GM18526 (cell line): Measurements from ENCODE around the gene IL20.

Source experiments
- POLR2A ChIP-seq: IDR thresholded peaks from 3 replicates; pipeline ENCODE4 v1.6.1; 2011; ENCODE audit not compliant: insufficient read length; ENCODE audit errors: extremely low read depth

Gene IL20, protein sequence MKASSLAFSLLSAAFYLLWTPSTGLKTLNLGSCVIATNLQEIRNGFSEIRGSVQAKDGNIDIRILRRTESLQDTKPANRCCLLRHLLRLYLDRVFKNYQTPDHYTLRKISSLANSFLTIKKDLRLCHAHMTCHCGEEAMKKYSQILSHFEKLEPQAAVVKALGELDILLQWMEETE

DNA sequence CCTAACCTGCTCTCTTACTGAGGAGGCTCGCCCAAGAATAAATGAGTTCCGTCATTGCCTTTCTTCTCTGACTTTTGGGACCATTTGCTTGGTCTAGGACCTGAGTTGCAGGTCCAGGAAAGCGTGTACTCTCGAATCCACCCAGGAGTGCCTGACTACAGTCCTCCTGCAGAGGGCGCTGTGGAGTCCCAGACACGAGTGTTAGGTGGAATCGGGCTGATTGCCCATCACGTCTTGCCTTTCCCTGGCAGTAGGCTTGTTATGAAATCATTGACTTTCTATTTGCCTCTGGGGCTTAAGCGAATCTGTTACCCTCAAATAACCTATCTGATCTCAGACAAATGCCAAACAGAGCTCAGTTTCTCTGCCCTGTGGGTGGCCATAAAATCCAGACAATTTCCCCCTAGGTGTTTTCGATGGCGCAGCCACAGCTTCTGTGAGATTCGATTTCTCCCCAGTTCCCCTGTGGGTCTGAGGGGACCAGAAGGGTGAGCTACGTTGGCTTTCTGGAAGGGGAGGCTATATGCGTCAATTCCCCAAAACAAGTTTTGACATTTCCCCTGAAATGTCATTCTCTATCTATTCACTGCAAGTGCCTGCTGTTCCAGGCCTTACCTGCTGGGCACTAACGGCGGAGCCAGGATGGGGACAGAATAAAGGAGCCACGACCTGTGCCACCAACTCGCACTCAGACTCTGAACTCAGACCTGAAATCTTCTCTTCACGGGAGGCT, at the start of gene IL20:
Gene IL20 (plus strand): TSS at position 685 of the 733 bp plus-strand sequence. CDS start 230 bp downstream, outside the sequence.
- TF ChIP-seq POLR2A, result no peak

DNA sequence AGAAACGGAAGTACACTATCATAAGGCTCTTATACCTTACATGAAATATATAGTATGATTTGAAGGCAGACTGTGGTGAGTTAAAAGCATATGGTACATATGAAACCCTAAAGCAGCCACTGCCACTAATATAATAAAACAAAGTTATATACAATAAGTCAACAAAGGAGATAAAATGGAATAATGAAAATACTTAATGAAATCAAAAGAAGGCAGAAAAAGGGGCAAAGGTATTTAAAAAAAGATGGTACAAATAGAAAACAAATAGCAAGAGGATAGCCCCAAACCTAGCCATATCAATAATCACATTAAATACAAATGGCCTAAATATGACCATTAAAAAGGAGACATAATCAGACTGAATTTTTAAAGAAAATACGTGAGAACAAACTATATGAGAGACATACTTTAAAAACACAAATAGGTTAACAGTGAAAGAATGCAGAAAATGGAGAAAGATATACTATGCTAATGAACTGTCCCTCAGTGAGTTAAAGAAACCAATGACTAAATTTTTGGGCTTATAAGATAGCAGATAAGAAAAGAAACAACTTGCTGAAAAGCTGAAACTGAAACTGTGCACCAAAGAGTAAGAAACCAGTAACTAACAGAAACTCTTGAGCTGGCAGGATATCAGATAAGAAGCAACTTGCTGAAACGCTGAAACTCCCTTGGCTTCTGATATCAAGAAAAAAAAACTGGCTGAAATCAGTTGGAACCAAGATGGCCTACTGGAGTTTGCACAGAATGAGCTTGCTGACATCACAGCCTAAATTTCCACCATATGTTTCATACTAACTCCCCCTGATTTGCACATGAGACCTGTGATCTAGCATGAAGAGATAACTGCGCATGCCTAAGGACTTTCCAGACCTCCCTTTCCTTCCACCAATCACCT, 48.8 kb upstream of the IL20 start:
- TF ChIP-seq POLR2A, result no peak

DNA sequence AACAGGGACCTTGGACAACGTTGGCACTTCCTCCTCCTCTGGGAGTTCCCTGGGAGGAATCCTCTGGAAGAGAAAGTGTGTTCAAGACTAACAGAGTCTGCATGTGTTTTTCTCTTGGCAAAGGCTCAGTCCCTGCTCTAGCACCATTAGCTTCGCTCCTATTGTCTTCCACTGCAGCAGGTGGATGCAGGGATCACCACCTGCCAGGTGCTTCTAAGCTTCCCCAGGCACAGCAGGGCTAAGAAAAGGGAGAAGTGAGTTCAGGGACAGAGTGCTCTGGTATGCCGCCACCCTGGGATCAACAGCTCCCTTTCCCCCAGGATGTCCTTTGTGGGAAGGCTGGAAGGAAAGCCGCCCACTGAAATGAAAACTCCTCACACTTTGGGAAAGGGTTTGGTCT, 43.9 kb upstream of the IL20 start:
- TF ChIP-seq POLR2A, result no peak

DNA sequence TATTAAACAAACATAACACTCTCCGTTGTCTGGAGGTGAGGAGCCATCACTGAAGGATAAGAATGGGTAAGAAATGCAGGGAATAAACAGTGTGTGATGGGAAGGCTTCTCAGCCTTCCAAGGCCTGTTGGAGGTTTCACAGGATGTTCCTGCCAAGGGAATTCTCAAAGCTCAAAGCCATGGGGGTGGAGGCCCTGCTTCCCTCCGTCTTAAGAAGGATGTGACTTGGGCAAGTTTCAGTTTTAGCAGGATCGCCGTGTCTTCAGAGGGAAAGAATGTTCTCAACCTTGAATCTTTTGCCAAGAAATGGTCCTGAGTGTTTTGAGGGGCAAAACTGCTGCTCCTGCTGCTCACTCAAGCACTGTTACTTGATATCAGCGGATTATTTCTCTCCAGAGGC, 41.7 kb upstream of the IL20 start:
- no peak for TF ChIP-seq POLR2A

DNA sequence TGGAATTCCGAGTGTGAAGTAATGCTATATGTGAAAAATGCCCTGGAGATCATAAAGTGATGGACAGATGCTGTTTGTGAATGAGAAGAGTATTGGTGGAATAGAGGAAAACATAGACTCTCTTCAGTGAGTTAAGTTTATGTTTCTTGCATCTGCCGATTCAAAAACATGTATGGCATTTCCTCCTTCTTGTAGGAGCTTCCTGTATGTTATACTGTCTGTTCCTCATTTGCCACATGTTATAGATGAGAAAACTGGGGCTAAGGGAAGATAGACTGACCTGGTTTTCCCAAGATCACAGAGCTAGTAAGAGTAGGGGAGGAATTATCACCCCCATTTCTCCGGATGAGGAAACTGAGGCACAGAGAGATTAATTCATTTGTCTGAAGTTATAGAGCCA, 41.1 kb upstream of the IL20 start:
- no peak for TF ChIP-seq POLR2A

DNA sequence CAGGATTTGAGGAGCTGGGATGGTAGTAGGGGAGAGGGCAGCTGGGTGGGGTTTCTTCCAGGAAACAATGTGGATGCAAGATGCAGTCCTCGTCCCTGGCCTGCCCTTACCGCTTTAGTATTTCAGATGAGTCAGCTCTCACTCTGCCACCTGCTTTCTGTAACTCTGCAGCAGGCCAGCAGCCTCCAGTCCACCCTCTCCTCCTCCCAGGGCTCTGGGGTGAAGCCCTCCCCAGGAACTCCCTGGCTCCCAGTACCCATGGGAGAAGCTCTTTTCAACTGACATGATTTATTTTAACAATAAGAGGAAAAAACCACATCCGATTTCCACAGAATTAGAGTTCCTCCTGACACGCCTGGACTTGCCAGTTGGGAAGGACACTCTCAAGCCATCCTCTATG, 39.0 kb upstream of the IL20 start:
- no peak for TF ChIP-seq POLR2A

DNA sequence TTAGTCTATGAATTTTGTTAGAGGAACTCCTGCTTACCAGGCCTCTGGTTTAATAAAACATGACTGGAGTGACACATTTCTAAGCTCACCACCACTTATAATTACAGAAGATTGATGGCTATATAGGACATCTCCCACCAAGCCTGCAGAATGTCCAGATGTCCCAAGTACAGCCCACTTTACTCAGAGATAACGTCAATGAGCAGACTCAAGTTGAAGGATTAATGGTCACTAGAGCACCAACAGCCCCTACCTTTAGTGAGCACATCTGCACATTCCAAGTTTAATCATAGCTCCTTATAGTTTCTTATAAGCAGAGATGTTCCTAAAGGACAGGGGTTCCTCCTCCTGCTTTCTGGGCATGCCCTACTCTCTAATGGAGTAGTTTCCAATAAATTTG, 37.4 kb upstream of the IL20 start:
- no peak for TF ChIP-seq POLR2A

DNA sequence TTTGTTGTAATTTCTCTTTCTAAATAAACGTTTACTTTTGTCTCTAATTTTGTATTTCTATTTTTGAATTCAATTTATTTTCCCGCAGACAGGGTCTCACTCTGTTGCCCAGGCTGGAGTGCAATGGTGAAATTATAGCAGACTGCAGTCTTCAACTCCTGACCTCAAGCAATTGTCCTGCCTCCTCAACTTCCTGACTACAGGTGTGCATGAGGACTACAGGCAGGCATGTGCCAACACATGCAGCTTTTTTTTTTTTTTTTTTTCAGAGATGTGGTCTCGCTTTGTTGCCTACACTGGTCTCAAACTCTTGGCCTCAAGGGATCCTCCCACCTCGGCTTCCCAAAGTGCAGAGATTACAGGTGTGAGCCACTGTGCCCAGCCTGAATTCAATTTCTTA, 36.7 kb upstream of the IL20 start:
- TF ChIP-seq POLR2A, result no peak

DNA sequence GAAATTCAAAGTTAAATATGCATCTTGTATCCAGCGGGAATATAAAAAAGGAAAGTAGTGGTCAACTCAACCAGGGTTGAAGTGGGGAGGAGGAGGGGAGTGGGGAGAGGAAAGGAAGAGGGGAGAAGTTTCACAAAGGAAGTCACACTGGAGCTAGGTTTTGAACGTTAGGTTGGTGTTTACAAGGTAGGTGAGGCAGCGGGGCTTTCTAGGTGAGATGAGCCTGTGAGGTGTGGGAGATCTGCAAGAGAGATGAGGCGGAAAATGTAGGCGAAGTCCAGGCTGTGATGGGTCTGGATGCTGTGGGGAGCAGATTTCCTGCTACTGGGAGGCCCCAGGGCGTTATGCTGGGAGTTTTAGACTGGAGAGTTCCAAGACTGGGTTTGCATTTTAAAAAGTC, 36.1 kb upstream of the IL20 start:
- no peak for TF ChIP-seq POLR2A

DNA sequence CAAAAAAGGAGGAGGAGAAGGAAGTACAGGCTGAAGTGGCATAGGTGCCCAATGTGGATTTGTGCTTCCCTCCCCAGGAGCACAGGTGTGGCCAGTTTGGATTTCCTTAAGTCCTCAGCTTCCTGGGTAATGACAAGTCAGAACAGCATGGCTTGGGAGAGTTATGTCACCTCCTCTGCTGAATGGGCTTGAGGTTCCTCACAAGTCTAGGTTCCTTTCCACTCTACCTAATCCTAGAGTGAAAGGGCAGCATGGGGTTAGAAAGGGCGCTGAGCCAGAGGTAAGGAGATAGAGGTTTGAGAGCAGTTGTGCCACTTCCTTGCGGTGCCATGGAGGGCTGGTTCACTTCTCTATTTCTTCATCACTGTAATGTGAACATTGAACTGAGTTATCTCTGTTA, 35.5 kb upstream of the IL20 start:
- no peak for TF ChIP-seq POLR2A

DNA sequence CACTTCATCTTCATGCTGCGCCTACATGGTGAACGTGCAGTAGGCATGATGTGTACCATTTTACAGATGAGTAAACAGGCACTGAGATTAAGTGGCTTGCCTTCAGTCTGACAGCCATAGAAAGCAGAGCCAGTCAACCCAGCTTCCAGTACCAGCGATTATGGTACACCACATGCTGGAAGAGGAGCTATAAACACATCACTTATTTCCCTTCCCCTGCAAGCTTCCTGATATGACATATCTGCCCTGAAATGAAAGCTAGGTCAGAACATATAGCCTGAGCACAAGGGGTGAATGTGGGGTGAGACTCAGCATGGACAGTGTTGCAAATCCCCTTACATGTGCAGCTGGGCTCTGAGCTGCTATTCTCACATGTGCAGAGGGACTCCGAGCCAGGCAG, 33.8 kb upstream of the IL20 start:
- TF ChIP-seq POLR2A, result no peak

DNA sequence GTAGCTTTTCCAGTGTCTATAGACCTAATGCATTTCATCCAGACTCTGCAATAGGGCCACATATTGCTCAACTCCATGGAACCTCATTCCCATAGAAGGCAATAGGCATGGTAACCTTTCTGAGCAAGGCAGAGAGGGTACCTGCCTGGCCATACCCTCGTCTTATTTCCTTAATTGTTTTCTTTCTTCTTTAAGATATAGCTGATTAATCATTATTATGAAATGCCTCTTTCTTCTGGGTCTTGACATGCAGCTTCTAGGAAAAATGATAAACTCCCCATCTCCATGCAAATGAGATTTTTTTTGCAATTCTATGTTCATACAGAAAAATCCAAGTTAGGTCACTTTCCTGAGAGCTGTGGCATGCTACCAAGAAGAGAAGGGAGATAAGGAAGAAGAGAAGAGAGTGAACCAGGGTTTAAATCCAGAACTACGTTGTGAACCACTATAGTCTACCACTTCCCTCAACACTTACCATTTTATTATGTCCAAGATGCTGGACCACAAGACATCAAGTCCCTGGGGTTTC, 33.0 kb upstream of the IL20 start:
- TF ChIP-seq POLR2A, result no peak

DNA sequence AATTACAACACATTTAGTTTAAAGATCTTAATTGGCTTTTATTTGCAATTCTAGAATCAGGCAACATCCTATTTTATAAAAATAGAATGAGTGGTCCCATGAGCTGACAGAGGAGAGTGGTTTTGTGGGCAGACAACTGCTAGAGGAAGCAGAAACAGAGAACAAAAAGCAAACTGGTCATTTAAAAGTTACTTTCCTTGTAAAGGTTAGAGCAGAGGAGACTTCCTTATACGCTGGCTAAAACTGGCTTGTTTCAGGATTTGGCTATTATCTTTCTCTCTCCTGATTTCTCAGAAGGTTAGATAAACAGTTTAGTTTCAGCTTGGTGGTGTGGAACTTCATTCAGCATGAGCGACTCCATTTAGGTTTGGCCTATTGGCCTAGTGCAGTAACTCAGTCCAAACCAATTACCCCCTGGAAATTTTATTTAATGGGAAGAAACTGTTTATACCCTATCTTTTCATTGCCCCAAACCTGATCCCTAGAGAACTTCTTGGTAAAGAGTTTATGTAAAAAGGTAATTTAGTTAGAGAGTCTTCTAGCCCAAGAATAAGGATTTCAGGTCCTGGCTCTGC, 32.2 kb upstream of the IL20 start:
- no peak for TF ChIP-seq POLR2A

DNA sequence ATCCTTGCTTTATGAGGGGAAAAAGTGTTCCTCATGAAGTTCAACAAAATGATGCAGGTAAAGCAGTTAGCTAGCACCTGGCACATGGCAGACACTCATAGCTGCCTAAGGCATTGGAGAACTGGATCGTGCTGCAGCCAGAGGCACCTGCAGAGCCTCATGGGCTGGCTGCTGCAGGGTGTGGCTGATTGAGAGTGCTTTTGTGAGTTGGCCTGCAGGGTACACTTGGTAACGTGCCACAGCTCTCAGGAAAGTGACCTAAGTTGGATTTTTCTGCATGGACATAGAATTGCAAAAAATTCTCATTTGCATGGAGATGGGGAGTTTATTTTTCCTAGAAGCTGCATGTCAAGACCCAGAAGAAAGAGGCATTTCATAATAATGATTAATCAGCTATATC, 31.6 kb upstream of the IL20 start:
- no peak for TF ChIP-seq POLR2A

DNA sequence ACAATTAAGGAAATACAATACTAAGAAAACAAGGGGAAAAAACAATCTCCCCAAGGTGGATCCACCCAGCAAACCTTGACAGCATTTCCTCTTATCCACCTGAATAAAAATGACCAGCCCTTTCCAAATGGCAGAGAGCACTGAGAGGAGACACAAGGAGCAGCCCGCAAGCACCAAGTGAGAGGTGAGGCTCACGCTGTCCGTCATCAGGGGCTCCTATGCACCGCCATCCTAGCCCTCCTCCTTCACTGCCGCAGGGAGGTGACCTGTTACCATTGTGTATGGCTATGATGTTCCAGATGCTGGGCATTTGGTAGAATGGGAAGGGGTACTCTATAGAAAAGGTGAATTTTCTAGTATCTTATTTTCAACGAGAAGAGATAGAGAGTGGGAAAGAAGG, 31.2 kb upstream of the IL20 start:
- no peak for TF ChIP-seq POLR2A
